ENCODE measurements around the gene ENO3.

DNA sequence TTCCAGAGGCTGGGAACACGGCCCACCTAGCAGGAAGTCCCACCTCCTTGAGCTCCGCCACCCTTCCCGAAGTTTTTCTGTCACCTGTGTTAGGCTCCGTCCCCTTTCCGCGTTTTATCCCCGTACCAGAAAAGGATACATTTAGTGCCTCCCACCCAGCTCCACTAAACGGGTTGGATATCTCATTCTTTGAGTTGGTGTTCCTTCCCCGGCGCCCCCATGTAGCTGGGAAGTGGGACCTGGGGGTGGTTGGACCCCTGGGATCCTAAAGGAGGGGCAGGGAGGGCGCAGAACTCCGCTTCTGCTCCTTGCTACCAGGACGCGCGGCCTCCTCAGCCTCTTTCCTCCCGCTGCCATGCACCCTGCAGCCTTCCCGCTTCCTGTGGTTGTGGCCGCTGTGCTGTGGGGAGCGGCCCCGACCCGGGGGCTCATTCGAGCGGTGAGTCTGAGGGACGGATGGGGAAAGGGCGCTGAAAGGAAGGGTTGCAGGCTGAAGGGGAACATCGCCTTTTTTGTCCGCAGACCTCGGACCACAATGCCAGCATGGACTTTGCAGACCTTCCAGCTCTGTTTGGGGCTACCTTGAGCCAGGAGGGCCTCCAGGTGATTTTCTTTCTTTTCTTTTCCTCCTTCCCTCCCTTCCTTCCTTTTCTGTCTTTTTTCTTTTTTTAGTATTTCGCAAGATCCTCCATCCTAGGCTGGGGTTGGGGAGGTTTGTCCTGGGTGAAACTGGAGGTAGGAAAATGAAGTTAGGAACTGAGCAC lies 10.2 kb upstream of the ENO3 start:
- TF ChIP-seq, protein P1, sequence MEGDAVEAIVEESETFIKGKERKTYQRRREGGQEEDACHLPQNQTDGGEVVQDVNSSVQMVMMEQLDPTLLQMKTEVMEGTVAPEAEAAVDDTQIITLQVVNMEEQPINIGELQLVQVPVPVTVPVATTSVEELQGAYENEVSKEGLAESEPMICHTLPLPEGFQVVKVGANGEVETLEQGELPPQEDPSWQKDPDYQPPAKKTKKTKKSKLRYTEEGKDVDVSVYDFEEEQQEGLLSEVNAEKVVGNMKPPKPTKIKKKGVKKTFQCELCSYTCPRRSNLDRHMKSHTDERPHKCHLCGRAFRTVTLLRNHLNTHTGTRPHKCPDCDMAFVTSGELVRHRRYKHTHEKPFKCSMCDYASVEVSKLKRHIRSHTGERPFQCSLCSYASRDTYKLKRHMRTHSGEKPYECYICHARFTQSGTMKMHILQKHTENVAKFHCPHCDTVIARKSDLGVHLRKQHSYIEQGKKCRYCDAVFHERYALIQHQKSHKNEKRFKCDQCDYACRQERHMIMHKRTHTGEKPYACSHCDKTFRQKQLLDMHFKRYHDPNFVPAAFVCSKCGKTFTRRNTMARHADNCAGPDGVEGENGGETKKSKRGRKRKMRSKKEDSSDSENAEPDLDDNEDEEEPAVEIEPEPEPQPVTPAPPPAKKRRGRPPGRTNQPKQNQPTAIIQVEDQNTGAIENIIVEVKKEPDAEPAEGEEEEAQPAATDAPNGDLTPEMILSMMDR (IDR thresholded peaks at IDR 0.05): no peak
- no peak for TF ChIP-seq POLR2A (IDR thresholded peaks at IDR 0.05)

Measured in esophagus squamous epithelium (tissue), 4 donors.